SU-DHL-6 (cell line): ENCODE measurements around the gene RFTN2.

Experiments used
- H2AFZ ChIP-seq: fragments of 200-600 bp; sonication (generic); 2 replicates; pipeline ENCODE4 v1.6.1; 2014; ENCODE audit warnings: low read depth, mild to moderate bottlenecking, moderate library complexity, mixed read lengths, antibody characterized with exemption, low read length; ENCODE audit not compliant: severe bottlenecking
- H3F3A ChIP-seq: fragments of 200-600 bp; shearing (Covaris generic); 2 replicates; pipeline ENCODE4 v1.6.0; 2016; ENCODE audit warnings: antibody characterized with exemption, mild to moderate bottlenecking; ENCODE audit not compliant: insufficient read depth
- H3K27ac ChIP-seq: fragments of 200-600 bp; sonication (generic); 2 replicates; pipeline ENCODE4 v1.5.1; 2016; ENCODE audit warnings: low read depth, mild to moderate bottlenecking, low read length, moderate library complexity, mixed read lengths
- H3K27me3 ChIP-seq: fragments of 200-600 bp; sonication (generic), shearing (Covaris generic); 2 replicates; pipeline ENCODE4 v1.6.0; 2014; ENCODE audit warnings: mild to moderate bottlenecking, low read length
- H3K36me3 ChIP-seq: fragments of 200-600 bp; sonication (generic); 2 replicates; pipeline ENCODE4 v1.6.1; 2014; ENCODE audit warnings: mild to moderate bottlenecking, low read length, mixed read lengths
- H3K4me2 ChIP-seq: fragments of 300-600, 200-600 bp; shearing (Covaris generic), sonication (generic); 2 replicates; pipeline ENCODE4 v1.6.0; 2014; ENCODE audit warnings: low read length, low read depth, mild to moderate bottlenecking; ENCODE audit not compliant: poor library complexity, severe bottlenecking
- H3K4me3 ChIP-seq: fragments of 200-600 bp; sonication (generic); 2 replicates; pipeline ENCODE4 v1.5.1; 2014; ENCODE audit warnings: antibody characterized with exemption, low read length, mild to moderate bottlenecking, mixed read lengths; ENCODE audit not compliant: insufficient read depth, poor library complexity, severe bottlenecking
- H3K79me2 ChIP-seq: fragments of 200-600 bp; sonication (generic); 2 replicates; pipeline ENCODE4 v1.6.1; 2014; ENCODE audit warnings: mild to moderate bottlenecking, low read length, moderate library complexity; ENCODE audit not compliant: insufficient read depth
- H3K9ac ChIP-seq: fragments of 200-600 bp; sonication (generic); 2 replicates; pipeline ENCODE4 v1.7.0; 2014; ENCODE audit warnings: mild to moderate bottlenecking, low read length
- H3K9me2 ChIP-seq: fragments of 200-600 bp; sonication (generic); replicated peaks from 2 replicates; pipeline ENCODE4 v1.6.1; 2014; ENCODE audit warnings: low read length; ENCODE audit not compliant: insufficient read depth
- H3K9me3 ChIP-seq: fragments of 200-600 bp; sonication (generic); 2 replicates; pipeline ENCODE4 v1.6.1; 2014; ENCODE audit warnings: low read length, mixed read lengths; ENCODE audit not compliant: insufficient read depth
- H4K20me1 ChIP-seq: fragments of 200-600 bp; sonication (generic); 2 replicates; pipeline ENCODE4 v1.6.1; 2014; ENCODE audit warnings: low read depth, mild to moderate bottlenecking, antibody characterized with exemption, low read length, moderate library complexity, mixed read lengths
- EZH2phosphoT487 ChIP-seq: fragments of 200-600 bp; sonication (generic), shearing (Covaris generic); conservative IDR thresholded peaks from 2 replicates; pipeline ENCODE4 v1.6.1; 2018; ENCODE audit warnings: mild to moderate bottlenecking, antibody characterized with exemption, low read length, moderate library complexity, mixed read lengths
- TF ChIP-seq, protein P1 (sequence below): fragments of 200-600 bp; sonication (generic); IDR thresholded peaks from one replicate; pipeline ENCODE4 v1.5.1; 2017; ENCODE audit warnings: antibody characterized with exemption, mild to moderate bottlenecking, low read length, moderate library complexity; ENCODE audit not compliant: insufficient read depth, poor library complexity, severe bottlenecking

Gene RFTN2

GRCh38 chr2:197675246-197675645 lies at the start of gene RFTN2:
TSS of gene RFTN2 (minus strand) at chr2:197675587. CDS start at chr2:197675458, 129 bp downstream.
- Histone ChIP-seq H3K36me3 (no peaks in the 10 kb centered on the region), H3K27me3 (no peaks in the 10 kb centered on the region), H3F3A (no peaks in the 10 kb centered on the region), H3K9me2 (no peaks in the 10 kb centered on the region), H3K9me3 (no peaks in the 10 kb centered on the region), H3K4me2 (no peak within 1 kb of the TSS), H3K9ac (no peak within 1 kb of the TSS), H3K4me3 (no peak within 1 kb of the TSS), H3K27ac (no peak within 1 kb of the TSS), H3K79me2 (no peaks in the 10 kb centered on the region), H2AFZ (no peak within 1 kb of the TSS), H4K20me1 (no peaks in the 10 kb centered on the region)
- TF ChIP-seq EZH2phosphoT487: no peak
- TF ChIP-seq, protein P1, sequence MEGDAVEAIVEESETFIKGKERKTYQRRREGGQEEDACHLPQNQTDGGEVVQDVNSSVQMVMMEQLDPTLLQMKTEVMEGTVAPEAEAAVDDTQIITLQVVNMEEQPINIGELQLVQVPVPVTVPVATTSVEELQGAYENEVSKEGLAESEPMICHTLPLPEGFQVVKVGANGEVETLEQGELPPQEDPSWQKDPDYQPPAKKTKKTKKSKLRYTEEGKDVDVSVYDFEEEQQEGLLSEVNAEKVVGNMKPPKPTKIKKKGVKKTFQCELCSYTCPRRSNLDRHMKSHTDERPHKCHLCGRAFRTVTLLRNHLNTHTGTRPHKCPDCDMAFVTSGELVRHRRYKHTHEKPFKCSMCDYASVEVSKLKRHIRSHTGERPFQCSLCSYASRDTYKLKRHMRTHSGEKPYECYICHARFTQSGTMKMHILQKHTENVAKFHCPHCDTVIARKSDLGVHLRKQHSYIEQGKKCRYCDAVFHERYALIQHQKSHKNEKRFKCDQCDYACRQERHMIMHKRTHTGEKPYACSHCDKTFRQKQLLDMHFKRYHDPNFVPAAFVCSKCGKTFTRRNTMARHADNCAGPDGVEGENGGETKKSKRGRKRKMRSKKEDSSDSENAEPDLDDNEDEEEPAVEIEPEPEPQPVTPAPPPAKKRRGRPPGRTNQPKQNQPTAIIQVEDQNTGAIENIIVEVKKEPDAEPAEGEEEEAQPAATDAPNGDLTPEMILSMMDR: no peak

DNA sequence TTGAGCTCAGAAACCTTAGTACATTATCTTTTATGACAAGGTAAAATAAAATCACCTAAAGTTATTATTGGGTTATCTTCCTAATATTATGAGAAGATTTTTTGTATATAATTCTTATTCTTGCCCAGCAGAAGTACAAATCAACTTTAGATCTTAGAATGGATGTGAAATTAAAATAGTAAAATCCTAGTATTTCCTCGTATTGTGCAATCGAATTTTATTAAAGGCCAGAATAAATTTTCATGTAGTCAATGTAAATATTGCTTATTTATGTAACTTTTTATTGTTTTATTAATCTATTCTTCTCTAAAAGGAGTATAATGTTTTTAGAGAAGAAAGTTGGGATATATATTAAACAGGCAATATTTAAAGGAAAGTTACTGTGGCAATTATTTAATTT lies 42.5 kb upstream of the RFTN2 start:
- Histone ChIP-seq H3K9me2 (no peaks in the 10 kb centered on the region), H3K36me3 (peaks cover 16% of the 10 kb centered on the region; the same call in 1 of the 2 replicates), H2AFZ (no peak overlapping the region), H3K4me3 (no peak overlapping the region), H3K79me2 (peaks cover 24% of the 10 kb centered on the region), H4K20me1 (peaks cover 4% of the 10 kb centered on the region; the same call in 1 of the 2 replicates), H3K27me3 (no peaks in the 10 kb centered on the region), H3F3A (no peaks in the 10 kb centered on the region; the same call in 1 of the 2 replicates), H3K9ac (no peak overlapping the region), H3K27ac (no peak overlapping the region), H3K4me2 (no peak overlapping the region), H3K9me3 (no peaks in the 10 kb centered on the region)
- no peak for TF ChIP-seq EZH2phosphoT487
- TF ChIP-seq, protein P1: no peak

GRCh38 chr2:197713271-197713670 lies 37.9 kb upstream of the RFTN2 start:
- Histone ChIP-seq H3K79me2 (peaks cover 66% of the 10 kb centered on the region), H3K4me2 (no peak overlapping the region), H3K9me3 (no peaks in the 10 kb centered on the region), H3F3A (no peaks in the 10 kb centered on the region), H3K27ac (no peak overlapping the region), H3K9me2 (no peaks in the 10 kb centered on the region), H3K4me3 (no peak overlapping the region), H3K36me3 (peaks cover 35% of the 10 kb centered on the region), H3K9ac (no peak overlapping the region), H2AFZ (no peak overlapping the region), H3K27me3 (no peaks in the 10 kb centered on the region), H4K20me1 (peaks cover 17% of the 10 kb centered on the region)
- TF ChIP-seq EZH2phosphoT487: no peak
- TF ChIP-seq, protein P1: no peak
